Measurements from ENCODE around the gene TMC7.

GRCh38 chr16:19098173-19098572 lies 114.4 kb downstream of the TMC7 start:
- TF ChIP-seq EP300 (IDR thresholded peaks at IDR 0.05; ENCODE audit: low read depth in 2 of 2, low read length in 2 of 2), result no peak
- no peak for TF ChIP-seq EP300 (CRISPR knock-in tag; IDR thresholded peaks at IDR 0.05; ENCODE audit: borderline replicate concordance)
- no peak for TF ChIP-seq SNRNP70 (IDR thresholded peaks at IDR 0.05; ENCODE audit: low read depth, low read length)
- no peak for TF ChIP-seq FIP1L1 (IDR thresholded peaks at IDR 0.05; ENCODE audit: borderline replicate concordance, insufficient read depth, low read depth, low read length)
